AG04450 (cell line): ENCODE data around the gene SORL1-AS1.

ENCODE experiments used
- CTCF ChIA-PET: fragments of 300-600, 350-600 bp; formaldehyde crosslinking; extraction: SDS; loops from one replicate; lab custom pipeline; 2022; ENCODE audit warnings: antibody characterized with exemption, inconsistent platforms; lab: Charles Lee
- POLR2A ChIA-PET: fragments of 350-600 bp; formaldehyde crosslinking; extraction: SDS; loops from one replicate; lab custom pipeline; 2021; ENCODE audit warnings: antibody characterized with exemption, inconsistent platforms; lab: Yijun Ruan, JAX
- DNase-seq: peaks from one replicate; pipeline ENCODE4 v3.0.0-alpha.2; 2011; ENCODE audit warnings: low read depth, low spot score
- H3K27ac ChIP-seq: one replicate; pipeline ENCODE4 v1.5.1; 2012; ENCODE audit warnings: low read depth, low read length, control low read depth
- H3K27me3 ChIP-seq: one replicate; pipeline ENCODE4 v1.6.0; 2012; ENCODE audit warnings: low read length; ENCODE audit not compliant: control insufficient read depth, insufficient read depth
- H3K4me3 ChIP-seq: 2 replicates; pipeline ENCODE4 v1.5.1; 2011; ENCODE audit warnings: mild to moderate bottlenecking, low read depth, low read length, control low read depth
- H3K9me3 ChIP-seq: 2 replicates; pipeline ENCODE4 v1.5.1; 2012; ENCODE audit warnings: low read length; ENCODE audit not compliant: control insufficient read depth, insufficient read depth
- TF ChIP-seq, protein P1 (sequence below): IDR thresholded peaks from 2 replicates; pipeline ENCODE4 v1.5.1; 2011; ENCODE audit warnings: low read depth, low read length, control low read depth, inconsistent platforms

Gene SORL1-AS1

GRCh38 chr11:121443688-121444275 lies 9.0 kb downstream of the SORL1-AS1 start:
- no peaks in the 10 kb centered on the region for H3K9me3 ChIP-seq
- H3K27ac ChIP-seq: no peak overlapping the region
- CTCF ChIA-PET: interaction anchor here (1.6 kb wide), 1 partner anchor 1061 kb away, joined by 3 read pairs; no protein-coding TSS in a partner anchor
- TF ChIP-seq, protein P1, sequence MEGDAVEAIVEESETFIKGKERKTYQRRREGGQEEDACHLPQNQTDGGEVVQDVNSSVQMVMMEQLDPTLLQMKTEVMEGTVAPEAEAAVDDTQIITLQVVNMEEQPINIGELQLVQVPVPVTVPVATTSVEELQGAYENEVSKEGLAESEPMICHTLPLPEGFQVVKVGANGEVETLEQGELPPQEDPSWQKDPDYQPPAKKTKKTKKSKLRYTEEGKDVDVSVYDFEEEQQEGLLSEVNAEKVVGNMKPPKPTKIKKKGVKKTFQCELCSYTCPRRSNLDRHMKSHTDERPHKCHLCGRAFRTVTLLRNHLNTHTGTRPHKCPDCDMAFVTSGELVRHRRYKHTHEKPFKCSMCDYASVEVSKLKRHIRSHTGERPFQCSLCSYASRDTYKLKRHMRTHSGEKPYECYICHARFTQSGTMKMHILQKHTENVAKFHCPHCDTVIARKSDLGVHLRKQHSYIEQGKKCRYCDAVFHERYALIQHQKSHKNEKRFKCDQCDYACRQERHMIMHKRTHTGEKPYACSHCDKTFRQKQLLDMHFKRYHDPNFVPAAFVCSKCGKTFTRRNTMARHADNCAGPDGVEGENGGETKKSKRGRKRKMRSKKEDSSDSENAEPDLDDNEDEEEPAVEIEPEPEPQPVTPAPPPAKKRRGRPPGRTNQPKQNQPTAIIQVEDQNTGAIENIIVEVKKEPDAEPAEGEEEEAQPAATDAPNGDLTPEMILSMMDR: no peak
- no peak overlapping the region for H3K4me3 ChIP-seq
- H3K27me3 ChIP-seq: no peaks in the 10 kb centered on the region
- POLR2A ChIA-PET: no interaction called here
- no peak for DNase-seq

DNA sequence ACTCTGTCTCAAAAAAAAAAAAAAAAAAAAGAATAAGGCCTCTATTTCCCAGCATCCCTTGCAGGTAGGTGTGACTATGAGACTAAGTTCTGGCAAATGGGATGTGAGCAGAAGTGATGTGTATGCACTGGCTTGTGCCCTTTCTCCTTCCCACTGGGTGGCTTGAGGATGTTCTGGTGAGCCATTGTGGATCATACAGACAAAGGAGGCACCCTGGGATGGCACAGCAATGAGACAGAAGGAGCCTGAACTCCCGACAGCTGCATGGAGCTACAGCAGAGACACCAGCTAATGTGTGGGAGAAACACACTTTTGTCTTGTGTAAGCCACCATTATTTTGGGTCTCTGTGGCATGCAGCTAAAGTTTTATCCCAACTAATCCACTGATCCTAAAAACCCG lies 11.2 kb downstream of the SORL1-AS1 start:
- no peaks in the 10 kb centered on the region for H3K9me3 ChIP-seq
- no peak for DNase-seq
- TF ChIP-seq, protein P1: no peak
- no peak overlapping the region for H3K4me3 ChIP-seq
- no peak overlapping the region for H3K27ac ChIP-seq
- ChIA-PET CTCF (no interaction called here), POLR2A (no interaction called here)
- no peaks in the 10 kb centered on the region for H3K27me3 ChIP-seq

DNA sequence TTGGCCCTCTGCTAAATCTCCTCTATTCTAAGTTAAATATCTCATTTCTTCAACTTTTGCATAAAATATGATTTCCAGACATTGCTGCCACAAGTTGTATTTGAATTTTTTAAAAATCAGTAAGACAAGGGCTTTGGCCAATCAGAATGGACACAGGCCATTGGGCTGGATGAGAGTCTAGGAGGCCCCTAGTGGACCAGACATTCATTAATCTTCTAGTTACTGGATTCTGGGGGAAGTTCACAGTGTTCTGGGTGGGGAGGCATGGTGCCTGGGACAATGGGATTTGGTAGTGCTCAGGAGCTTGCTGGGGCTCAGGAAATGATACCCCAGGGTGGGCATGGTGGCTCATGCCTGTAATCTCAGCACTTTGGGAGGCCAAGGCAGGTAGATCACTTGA lies 13.0 kb downstream of the SORL1-AS1 start:
- POLR2A ChIA-PET: no interaction called here
- no peak for DNase-seq
- CTCF ChIA-PET: no interaction called here

DNA sequence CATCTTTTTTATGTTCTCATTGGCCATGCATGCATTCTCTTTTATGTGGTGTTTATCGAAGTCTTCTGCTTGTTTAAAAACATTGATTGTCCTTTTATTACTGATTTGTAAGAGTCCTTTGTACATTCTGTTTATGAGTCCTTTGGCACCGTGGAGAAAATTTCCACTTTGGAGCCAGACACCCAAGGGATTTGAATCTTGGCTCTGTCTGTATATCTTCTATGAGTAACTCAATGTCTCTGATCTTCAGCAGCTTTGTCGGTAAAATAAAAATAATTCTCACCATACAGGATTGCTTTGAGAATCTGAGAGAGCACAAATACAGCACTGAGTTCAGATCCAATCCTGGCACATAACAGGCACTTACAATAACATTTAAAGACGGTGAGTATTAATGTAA lies 13.4 kb downstream of the SORL1-AS1 start:
- TF ChIP-seq, protein P1: no peak
- ChIA-PET POLR2A (no interaction called here), CTCF (no interaction called here)
- H3K27ac ChIP-seq: no peak overlapping the region
- H3K4me3 ChIP-seq: no peak overlapping the region
- no peak for DNase-seq
- H3K27me3 ChIP-seq: peaks cover 10% of the 10 kb centered on the region
- H3K9me3 ChIP-seq: no peaks in the 10 kb centered on the region

More for the DNA sequence above, 13.0 kb downstream of the SORL1-AS1 start:
- no peaks in the 10 kb centered on the region for H3K9me3 ChIP-seq
- peaks cover 9% of the 10 kb centered on the region for H3K27me3 ChIP-seq
- TF ChIP-seq, protein P1: no peak
- no peak overlapping the region for H3K4me3 ChIP-seq
- H3K27ac ChIP-seq: no peak overlapping the region

GRCh38 chr11:121437686-121438078 lies 15.1 kb downstream of the SORL1-AS1 start:
- H3K27me3 ChIP-seq: peaks cover 10% of the 10 kb centered on the region
- H3K4me3 ChIP-seq: no peak overlapping the region
- H3K9me3 ChIP-seq: no peaks in the 10 kb centered on the region
- TF ChIP-seq, protein P1: no peak
- ChIA-PET CTCF (no interaction called here), POLR2A (no interaction called here)
- H3K27ac ChIP-seq: no peak overlapping the region
- DNase-seq: no peak
